Adipocyte (in vitro differentiated cells): ENCODE data around the gene GRHL3.
A peak's percentile ranks its signal among the peaks of the same experiment; 100 is the strongest.

Source experiments
- DNase-seq: peaks from one replicate; pipeline ENCODE4 v3.0.0-alpha.2; 2015; ENCODE audit warnings: low read depth
- H3K27me3 ChIP-seq: replicated peaks from 2 replicates; pipeline ENCODE4 v1.7.0; 2013; ENCODE audit warnings: mild to moderate bottlenecking, low read length, moderate library complexity; ENCODE audit not compliant: control insufficient read depth, insufficient read depth
- H3K36me3 ChIP-seq: 2 replicates; pipeline ENCODE4 v1.7.0; 2013; ENCODE audit warnings: low read length, mild to moderate bottlenecking, moderate library complexity; ENCODE audit not compliant: control insufficient read depth, insufficient read depth, severe bottlenecking
- H3K4me1 ChIP-seq: 2 replicates; pipeline ENCODE4 v1.7.0; 2013; ENCODE audit warnings: mild to moderate bottlenecking, low read length, moderate library complexity; ENCODE audit not compliant: control insufficient read depth, insufficient read depth
- H3K4me3 ChIP-seq: 2 replicates; pipeline ENCODE4 v1.7.0; 2013; ENCODE audit warnings: mild to moderate bottlenecking, low read length, moderate library complexity
- H3K9ac ChIP-seq: 2 replicates; pipeline ENCODE4 v1.7.0; 2013; ENCODE audit warnings: mild to moderate bottlenecking, low read length, moderate library complexity
- H3K9me3 ChIP-seq: 2 replicates; pipeline ENCODE4 v1.7.0; 2013; ENCODE audit warnings: mild to moderate bottlenecking, low read length, moderate library complexity; ENCODE audit not compliant: control insufficient read depth

Gene GRHL3

GRCh38 chr1:24379733-24380315 is 60.7 kb downstream of the GRHL3 start:
- peak; percentile 57 for DNase-seq
- no peaks in the 10 kb centered on the region for H3K27me3 ChIP-seq
- H3K36me3 ChIP-seq = no peaks in the 10 kb centered on the region
- H3K9ac ChIP-seq = no peak overlapping the region
- H3K4me3 ChIP-seq = no peak overlapping the region
- peaks cover 10% of the 10 kb centered on the region for H3K4me1 ChIP-seq
- H3K9me3 ChIP-seq = no peaks in the 10 kb centered on the region

GRCh38 chr1:24380508-24380907 is 61.4 kb downstream of the GRHL3 start:
- H3K4me1 ChIP-seq = peaks cover 10% of the 10 kb centered on the region
- no peak for DNase-seq
- no peaks in the 10 kb centered on the region for H3K36me3 ChIP-seq
- H3K9ac ChIP-seq = no peak overlapping the region
- no peak overlapping the region for H3K4me3 ChIP-seq
- no peaks in the 10 kb centered on the region for H3K27me3 ChIP-seq
- no peaks in the 10 kb centered on the region for H3K9me3 ChIP-seq

GRCh38 chr1:24381256-24381655 is 62.1 kb downstream of the GRHL3 start:
- Histone ChIP-seq H3K4me3 (no peak overlapping the region), H3K27me3 (no peaks in the 10 kb centered on the region), H3K4me1 (peaks cover 10% of the 10 kb centered on the region), H3K9ac (no peak overlapping the region), H3K9me3 (no peaks in the 10 kb centered on the region), H3K36me3 (no peaks in the 10 kb centered on the region)
- DNase-seq = no peak

GRCh38 chr1:24382165-24382577 is 63.0 kb downstream of the GRHL3 start:
- Histone ChIP-seq H3K9ac (no peak overlapping the region), H3K27me3 (peaks cover 2% of the 10 kb centered on the region), H3K36me3 (no peaks in the 10 kb centered on the region), H3K9me3 (no peaks in the 10 kb centered on the region), H3K4me3 (no peak overlapping the region), H3K4me1 (peaks cover 10% of the 10 kb centered on the region)
- no peak for DNase-seq

GRCh38 chr1:24383381-24383940 is 64.3 kb downstream of the GRHL3 start:
- H3K36me3 ChIP-seq = no peaks in the 10 kb centered on the region
- peak; percentile 59 for DNase-seq
- no peak overlapping the region for H3K9ac ChIP-seq
- H3K27me3 ChIP-seq = peaks cover 2% of the 10 kb centered on the region
- H3K4me3 ChIP-seq = no peak overlapping the region
- no peaks in the 10 kb centered on the region for H3K9me3 ChIP-seq
- peaks cover 15% of the 10 kb centered on the region for H3K4me1 ChIP-seq

- Histone ChIP-seq H3K9ac (no peak overlapping the region), H3K9me3 (no peaks in the 10 kb centered on the region), H3K4me3 (no peak overlapping the region), H3K36me3 (no peaks in the 10 kb centered on the region), H3K27me3 (peaks cover 2% of the 10 kb centered on the region), H3K4me1 (peaks cover 18% of the 10 kb centered on the region)
- DNase-seq = peak; percentile 76
Observed at GRCh38 chr1:24384251-24385090, 65.3 kb downstream of the GRHL3 start.

GRCh38 chr1:24385160-24385940 is 66.2 kb downstream of the GRHL3 start:
- H3K27me3 ChIP-seq = peaks cover 2% of the 10 kb centered on the region
- DNase-seq = no peak
- no peaks in the 10 kb centered on the region for H3K36me3 ChIP-seq
- H3K4me3 ChIP-seq = no peak overlapping the region
- H3K4me1 ChIP-seq = peaks cover 14% of the 10 kb centered on the region
- no peak overlapping the region for H3K9ac ChIP-seq
- H3K9me3 ChIP-seq = no peaks in the 10 kb centered on the region

- H3K27me3 ChIP-seq = peaks cover 2% of the 10 kb centered on the region
- H3K9me3 ChIP-seq = no peaks in the 10 kb centered on the region
- no peak overlapping the region for H3K9ac ChIP-seq
- no peaks in the 10 kb centered on the region for H3K36me3 ChIP-seq
- H3K4me1 ChIP-seq = peaks cover 18% of the 10 kb centered on the region
- DNase-seq = no peak
- H3K4me3 ChIP-seq = no peak overlapping the region
Observed at GRCh38 chr1:24386241-24386640, 67.1 kb downstream of the GRHL3 start.

GRCh38 chr1:24386931-24387330 is 67.8 kb downstream of the GRHL3 start:
- Histone ChIP-seq H3K36me3 (no peaks in the 10 kb centered on the region), H3K4me3 (no peak overlapping the region), H3K4me1 (peaks cover 25% of the 10 kb centered on the region), H3K9ac (no peak overlapping the region), H3K27me3 (peaks cover 2% of the 10 kb centered on the region), H3K9me3 (no peaks in the 10 kb centered on the region)
- DNase-seq = no peak

GRCh38 chr1:24387636-24388175 is 68.5 kb downstream of the GRHL3 start:
- no peaks in the 10 kb centered on the region for H3K36me3 ChIP-seq
- DNase-seq = no peak
- H3K4me3 ChIP-seq = no peak overlapping the region
- no peak overlapping the region for H3K9ac ChIP-seq
- peaks cover 2% of the 10 kb centered on the region for H3K27me3 ChIP-seq
- H3K9me3 ChIP-seq = no peaks in the 10 kb centered on the region
- peaks cover 28% of the 10 kb centered on the region for H3K4me1 ChIP-seq
